ENCODE data around the gene GSK3B. TPM values are rescaled to one million over a fixed set of nuclear protein-coding genes. Genes with fewer than 3 reads are reported as not detected.

Gene GSK3B
- total RNA-seq, 3 donors from 2014 or later, result 34.6 to 46.1 (median 42.0) TPM

- Histone ChIP-seq H3K27ac (no peak overlapping the region), H3K27me3 (no peaks in the 10 kb centered on the region), H3K9me3 (no peaks in the 10 kb centered on the region), H3K36me3 (no peaks in the 10 kb centered on the region), H3K4me1 (peaks cover 0 to 9% of the 10 kb centered on the region in 2 donors), H3K4me3 (no peak overlapping the region)
- intact Hi-C loops (cut with DNase I; ENCODE audit: low total_unique reads), result loop anchor here (1.0 kb wide), 1 partner anchor 19 kb away; no protein-coding TSS in a partner anchor
- TF ChIP-seq POLR2A (IDR thresholded peaks at IDR 0.05), result no peak
- no peak for TF ChIP-seq POLR2AphosphoS5 (IDR thresholded peaks at IDR 0.05)
- no peak for TF ChIP-seq CTCF (IDR thresholded peaks at IDR 0.05)
- DNase-seq (ENCODE audit: low spot score in 2 of 2), result no peak
Observed at GRCh38 chr3:120098710-120099109, 4.5 kb upstream of the GSK3B start.

- Histone ChIP-seq H3K4me3 (peak overlapping the region; percentile 71 to 96 (median 82)), H3K27me3 (no peaks in the 10 kb centered on the region), H3K9me3 (no peaks in the 10 kb centered on the region), H3K4me1 (peaks cover 0 to 9% of the 10 kb centered on the region in 2 donors), H3K27ac (peak overlapping the region; percentile 100), H3K36me3 (no peaks in the 10 kb centered on the region)
- intact Hi-C loops (cut with DNase I; ENCODE audit: low total_unique reads), result no loop called here
- TF ChIP-seq POLR2AphosphoS5 (IDR thresholded peaks at IDR 0.05), result no peak
- no peak for TF ChIP-seq POLR2A (IDR thresholded peaks at IDR 0.05)
- no peak for TF ChIP-seq CTCF (IDR thresholded peaks at IDR 0.05)
- no peak for DNase-seq (ENCODE audit: low spot score in 2 of 2)
Observed at GRCh38 chr3:120095979-120096426, 1.8 kb upstream of the GSK3B start.

GRCh38 chr3:120095226-120095978 lies 1.2 kb upstream of the GSK3B start:
- H3K4me1 ChIP-seq, result peaks cover 0 to 9% of the 10 kb centered on the region in 2 donors
- intact Hi-C loops (cut with DNase I; ENCODE audit: low total_unique reads), result no loop called here
- TF ChIP-seq POLR2A (IDR thresholded peaks at IDR 0.05) (peak; percentile 88), POLR2AphosphoS5 (IDR thresholded peaks at IDR 0.05) (peak; percentile 79 to 98 (median 98)), CTCF (IDR thresholded peaks at IDR 0.05) (no peak)

GRCh38 chr3:120094776-120095225 lies 554 bp upstream of the GSK3B start:
- TF ChIP-seq POLR2AphosphoS5 (IDR thresholded peaks at IDR 0.05) (no peak), CTCF (IDR thresholded peaks at IDR 0.05) (peak in 1 of 3 donors; percentile 33), POLR2A (IDR thresholded peaks at IDR 0.05) (no peak)
- Histone ChIP-seq H3K4me3 (peak overlapping the region; percentile 71 to 96 (median 82)), H3K4me1 (peaks cover 0 to 9% of the 10 kb centered on the region in 2 donors), H3K36me3 (no peaks in the 10 kb centered on the region), H3K27me3 (no peaks in the 10 kb centered on the region), H3K27ac (peak overlapping the region; percentile 100), H3K9me3 (no peaks in the 10 kb centered on the region)
- peak; percentile 99 to 100 for DNase-seq (ENCODE audit: low spot score in 2 of 2)
- intact Hi-C loops (cut with DNase I; ENCODE audit: low total_unique reads), result no loop called here

More at GRCh38 chr3:120095226-120095978, 1.2 kb upstream of the GSK3B start:
- Histone ChIP-seq H3K27me3 (no peaks in the 10 kb centered on the region), H3K9me3 (no peaks in the 10 kb centered on the region), H3K36me3 (no peaks in the 10 kb centered on the region), H3K27ac (peak overlapping the region; percentile 100), H3K4me3 (peak overlapping the region; percentile 71 to 96 (median 82))
- DNase-seq (ENCODE audit: low spot score in 2 of 2), result peak; percentile 91 to 93

Data from breast epithelium (tissue), 4 donors.